GM21390 (cell line): ENCODE data around the gene PAX5.
"Not testable (repeated sequence)": the region's sequence is repeated elsewhere in the genome, so short reads cannot be mapped to it uniquely, and the experiment has no call there.

ENCODE experiments used
- ATAC-seq: cut with Tn5 transposase; IDR thresholded peaks from one replicate; pipeline ENCODE4 v1.9.1; 2021; ENCODE audit not compliant: unreplicated experiment

The PAX5 gene

GRCh38 chr9:37033682-37034304 lies at the start of gene PAX5:
Gene PAX5 (minus strand): TSS chr9:37034268. CDS start chr9:37034031, 237 bp downstream.
- no peak for ATAC-seq

- ATAC-seq = no peak
Observed at GRCh38 chr9:37083654-37084053, 49.6 kb upstream of the PAX5 start.

- ATAC-seq = no peak
Observed at GRCh38 chr9:37082214-37082765, 48.2 kb upstream of the PAX5 start.

GRCh38 chr9:37081507-37081906 lies 47.4 kb upstream of the PAX5 start:
- ATAC-seq = not testable (repeated sequence)

- peak; percentile 8 for ATAC-seq
Observed at GRCh38 chr9:37080165-37080628, 46.1 kb upstream of the PAX5 start.

- ATAC-seq = peak; percentile 88
Observed at GRCh38 chr9:37079370-37080164, 45.5 kb upstream of the PAX5 start.

GRCh38 chr9:37074790-37075189 lies 40.7 kb upstream of the PAX5 start:
- peak; percentile 36 for ATAC-seq

GRCh38 chr9:37066139-37066725 lies 32.2 kb upstream of the PAX5 start:
- ATAC-seq = peak; percentile 84

GRCh38 chr9:37062336-37062735 lies 28.3 kb upstream of the PAX5 start:
- no peak for ATAC-seq

GRCh38 chr9:37061768-37062167 lies 27.7 kb upstream of the PAX5 start:
- no peak for ATAC-seq

- no peak for ATAC-seq
Observed at GRCh38 chr9:37060833-37061232, 26.8 kb upstream of the PAX5 start.

- no peak for ATAC-seq
Observed at GRCh38 chr9:37056046-37056920, 22.2 kb upstream of the PAX5 start.

- not testable (repeated sequence) for ATAC-seq
Observed at GRCh38 chr9:37054363-37054720, 20.3 kb upstream of the PAX5 start.

GRCh38 chr9:37053684-37054362 lies 19.8 kb upstream of the PAX5 start:
- no peak for ATAC-seq

GRCh38 chr9:37046683-37047082 lies 12.6 kb upstream of the PAX5 start:
- no peak for ATAC-seq

GRCh38 chr9:37042421-37042820 lies 8.4 kb upstream of the PAX5 start:
- ATAC-seq = no peak

GRCh38 chr9:37040508-37041127 lies 6.5 kb upstream of the PAX5 start:
- no peak for ATAC-seq

- ATAC-seq = no peak
Observed at GRCh38 chr9:37038943-37039464, 4.9 kb upstream of the PAX5 start.

GRCh38 chr9:37038302-37038942 lies 4.4 kb upstream of the PAX5 start:
- ATAC-seq = no peak
